Activated T-cell treated with anti-CD3 and anti-CD28 coated beads, Interleukin-2, amount 50 U/mL, for 4 hours (primary cell): ENCODE data around the gene CCL17. TPM values are rescaled to one million over a fixed set of nuclear protein-coding genes. Genes with fewer than 3 reads are reported as not detected.
"Not testable (repeated sequence)": the region's sequence is repeated elsewhere in the genome, so short reads cannot be mapped to it uniquely, and the experiment has no call there.

Experiments used
- ATAC-seq, 2 donors: fragments of 200-7000 bp; cut with Tn5 transposase; one replicate each; pipeline ENCODE4 v1.10.0; 2021
- DNase-seq: peaks from one replicate; pipeline ENCODE4 v3.0.0-alpha.2; 2020
- H3K27me3 Mint-ChIP-seq: one replicate; pipeline ENCODE4 v1.8.0; 2021; ENCODE audit warnings: low read depth, mixed read lengths
- H3K36me3 Mint-ChIP-seq: one replicate; pipeline ENCODE4 v1.8.0; 2022; ENCODE audit warnings: mixed read lengths; ENCODE audit not compliant: insufficient read depth
- H3K4me1 Mint-ChIP-seq: one replicate; pipeline ENCODE4 v1.8.0; 2021; ENCODE audit warnings: low read depth, mixed read lengths
- H3K4me3 Mint-ChIP-seq: one replicate; pipeline ENCODE4 v1.8.0; 2021; ENCODE audit warnings: mild to moderate bottlenecking, moderate library complexity, mixed read lengths
- H3K9me3 Mint-ChIP-seq: one replicate; pipeline ENCODE4 v1.8.0; 2021; ENCODE audit warnings: mixed read lengths
- total RNA-seq, 3 donors: library from RNA; stranded (reverse); gene quantifications; one replicate each; pipeline ENCODE4 v1.2.1, GENCODE V29; 2021

CCL17 gene
- total RNA-seq, 3 donors from 2014 or later: 11.0 to 41.5 (median 26.2) TPM

- Mint-ChIP-seq H3K27me3 (peaks cover 12% of the 10 kb centered on the region), H3K9me3 (no peaks in the 10 kb centered on the region), H3K4me1 (peaks cover 5% of the 10 kb centered on the region), H3K4me3 (no peak within 1 kb of the TSS), H3K36me3 (no peaks in the 10 kb centered on the region)
- ATAC-seq (no peak), DNase-seq (no peak)
These were observed 32.0 kb upstream of the CCL17 start, which contains the start of gene CX3CL1 for GRCh38 chr16:57372372-57373116. CX3CL1 (plus strand) TSS chr16:57372490; CDS start chr16:57372569, 79 bp downstream.

GRCh38 chr16:57373117-57373947 lies 31.2 kb upstream of the CCL17 start:
- H3K4me1 Mint-ChIP-seq: peaks cover 10% of the 10 kb centered on the region
- no peak overlapping the region for H3K4me3 Mint-ChIP-seq
- ATAC-seq (no peak), DNase-seq (no peak)
- peaks cover 12% of the 10 kb centered on the region for H3K27me3 Mint-ChIP-seq
- H3K9me3 Mint-ChIP-seq: no peaks in the 10 kb centered on the region
- H3K36me3 Mint-ChIP-seq: no peaks in the 10 kb centered on the region

- Mint-ChIP-seq H3K4me1 (peaks cover 10% of the 10 kb centered on the region), H3K4me3 (no peak overlapping the region), H3K9me3 (no peaks in the 10 kb centered on the region), H3K27me3 (peaks cover 10% of the 10 kb centered on the region), H3K36me3 (no peaks in the 10 kb centered on the region)
- no peak for ATAC-seq
- DNase-seq: no peak
These were observed 30.5 kb upstream of the CCL17 start for GRCh38 chr16:57374067-57374534.

GRCh38 chr16:57374925-57375465 lies 29.6 kb upstream of the CCL17 start:
- not testable (repeated sequence) for ATAC-seq, H3K9me3 Mint-ChIP-seq, H3K36me3 Mint-ChIP-seq, H3K27me3 Mint-ChIP-seq, H3K4me3 Mint-ChIP-seq, DNase-seq, H3K4me1 Mint-ChIP-seq

- H3K4me3 Mint-ChIP-seq: no peak overlapping the region
- H3K36me3 Mint-ChIP-seq: no peaks in the 10 kb centered on the region
- ATAC-seq (no peak), DNase-seq (no peak)
- no peaks in the 10 kb centered on the region for H3K9me3 Mint-ChIP-seq
- H3K4me1 Mint-ChIP-seq: peaks cover 11% of the 10 kb centered on the region
- H3K27me3 Mint-ChIP-seq: peaks cover 7% of the 10 kb centered on the region
These were observed 28.2 kb upstream of the CCL17 start for GRCh38 chr16:57376313-57376818.

- H3K36me3 Mint-ChIP-seq: no peaks in the 10 kb centered on the region
- DNase-seq (no peak), ATAC-seq (peak; percentile 82 to 83)
- H3K9me3 Mint-ChIP-seq: no peaks in the 10 kb centered on the region
- peaks cover 7% of the 10 kb centered on the region for H3K27me3 Mint-ChIP-seq
- peaks cover 14% of the 10 kb centered on the region for H3K4me1 Mint-ChIP-seq
- H3K4me3 Mint-ChIP-seq: no peak overlapping the region
These were observed 27.3 kb upstream of the CCL17 start for GRCh38 chr16:57377080-57377841.

- no peak for ATAC-seq
- H3K4me3 Mint-ChIP-seq: no peak overlapping the region
- no peak for DNase-seq
- no peaks in the 10 kb centered on the region for H3K9me3 Mint-ChIP-seq
- H3K36me3 Mint-ChIP-seq: no peaks in the 10 kb centered on the region
- peaks cover 14% of the 10 kb centered on the region for H3K4me1 Mint-ChIP-seq
- H3K27me3 Mint-ChIP-seq: no peaks in the 10 kb centered on the region
These were observed 25.0 kb upstream of the CCL17 start for GRCh38 chr16:57379579-57379978.

- DNase-seq: no peak
- peaks cover 14% of the 10 kb centered on the region for H3K4me1 Mint-ChIP-seq
- H3K9me3 Mint-ChIP-seq: no peaks in the 10 kb centered on the region
- no peaks in the 10 kb centered on the region for H3K27me3 Mint-ChIP-seq
- no peak overlapping the region for H3K4me3 Mint-ChIP-seq
- no peak for ATAC-seq
- no peaks in the 10 kb centered on the region for H3K36me3 Mint-ChIP-seq
These were observed 23.7 kb upstream of the CCL17 start for GRCh38 chr16:57380671-57381462.

GRCh38 chr16:57381791-57382534 lies 22.6 kb upstream of the CCL17 start:
- H3K9me3 Mint-ChIP-seq: no peaks in the 10 kb centered on the region
- no peaks in the 10 kb centered on the region for H3K36me3 Mint-ChIP-seq
- no peak for ATAC-seq

GRCh38 chr16:57382535-57383275 lies 21.9 kb upstream of the CCL17 start:
- H3K9me3 Mint-ChIP-seq: no peaks in the 10 kb centered on the region
- no peaks in the 10 kb centered on the region for H3K36me3 Mint-ChIP-seq
- ATAC-seq (no peak), DNase-seq (no peak)
- H3K4me3 Mint-ChIP-seq: no peak overlapping the region
- no peaks in the 10 kb centered on the region for H3K27me3 Mint-ChIP-seq
- H3K4me1 Mint-ChIP-seq: peaks cover 9% of the 10 kb centered on the region

More at GRCh38 chr16:57381791-57382534, 22.6 kb upstream of the CCL17 start:
- no peak for DNase-seq
- H3K27me3 Mint-ChIP-seq: no peaks in the 10 kb centered on the region
- no peak overlapping the region for H3K4me3 Mint-ChIP-seq
- H3K4me1 Mint-ChIP-seq: peaks cover 14% of the 10 kb centered on the region

GRCh38 chr16:57383276-57384247 lies 21.0 kb upstream of the CCL17 start:
- H3K9me3 Mint-ChIP-seq: no peaks in the 10 kb centered on the region
- H3K27me3 Mint-ChIP-seq: no peaks in the 10 kb centered on the region
- DNase-seq (no peak), ATAC-seq (no peak)
- no peak overlapping the region for H3K4me3 Mint-ChIP-seq
- peaks cover 7% of the 10 kb centered on the region for H3K4me1 Mint-ChIP-seq
- no peaks in the 10 kb centered on the region for H3K36me3 Mint-ChIP-seq
